Epidermal melanocyte (primary cell): ENCODE results near the gene CACNG4.

Experiments
- DNase-seq: peaks from one replicate; pipeline ENCODE4 v3.0.0; 2011; ENCODE audit warnings: low spot score; ENCODE audit not compliant: insufficient read length

The CACNG4 gene

DNA sequence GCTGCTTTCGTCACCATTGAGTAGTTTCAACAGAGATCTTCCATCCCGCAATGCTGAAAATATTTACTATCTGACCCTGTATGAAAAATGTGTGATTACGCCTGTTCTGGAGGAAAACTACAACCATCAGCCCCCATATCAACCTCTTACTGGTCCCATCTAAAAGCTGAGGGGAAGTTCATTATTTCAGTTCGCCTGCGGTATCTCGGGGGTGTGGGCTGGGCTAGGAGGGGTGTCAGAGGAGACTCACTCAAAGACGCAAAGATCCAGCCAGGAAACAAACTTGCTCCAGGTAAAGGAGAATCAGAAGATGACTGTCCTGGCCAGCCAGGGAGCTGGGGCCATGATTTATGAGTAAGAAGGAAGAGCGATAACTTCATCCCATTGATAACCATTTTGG lies 93.5 kb downstream of the CACNG4 start:
- no peak for DNase-seq

DNA sequence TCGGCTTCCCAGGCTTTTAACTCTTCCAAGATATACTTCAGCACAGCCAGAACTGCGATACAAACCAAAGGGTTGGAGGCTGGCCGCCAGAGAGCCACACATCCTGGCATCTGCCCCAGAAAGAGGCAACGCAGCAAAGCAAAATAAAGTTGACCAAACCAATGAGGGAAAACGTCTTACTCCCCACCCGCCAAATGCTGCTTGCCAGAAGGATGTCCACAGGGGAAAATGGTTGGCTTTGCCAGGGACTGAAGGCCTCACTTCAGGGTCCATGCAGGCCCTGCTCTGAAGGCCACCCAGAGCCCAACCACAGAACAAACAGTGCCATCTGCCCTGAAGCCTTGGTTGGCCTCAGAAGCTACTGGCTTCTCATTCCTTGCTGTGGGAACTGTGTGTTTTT lies 94.9 kb downstream of the CACNG4 start:
- no peak for DNase-seq

GRCh38 chr17:67063141-67063540 lies 98.6 kb downstream of the CACNG4 start:
- DNase-seq = no peak

DNA sequence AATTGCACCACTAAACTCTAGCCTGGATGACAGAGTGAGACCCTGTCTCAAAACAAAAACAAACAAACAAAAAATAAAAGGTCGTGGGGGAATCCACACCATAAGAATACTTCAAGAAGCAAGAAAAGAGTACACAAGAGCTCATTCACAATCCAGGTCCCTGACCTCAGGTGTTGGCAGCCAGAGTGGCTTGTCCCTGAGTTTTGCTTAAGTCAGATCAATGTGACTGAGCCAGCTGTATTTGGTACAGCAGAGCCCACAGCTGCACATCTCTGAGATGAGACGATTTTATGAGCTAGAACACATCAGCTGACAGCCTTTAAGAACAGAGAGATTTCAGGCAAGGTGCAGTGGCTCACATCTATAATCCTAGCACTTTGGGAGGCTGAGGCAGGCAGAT lies 102.2 kb downstream of the CACNG4 start:
- no peak for DNase-seq

- no peak for DNase-seq
Observed at GRCh38 chr17:67067571-67068482, 103.3 kb downstream of the CACNG4 start.

DNA sequence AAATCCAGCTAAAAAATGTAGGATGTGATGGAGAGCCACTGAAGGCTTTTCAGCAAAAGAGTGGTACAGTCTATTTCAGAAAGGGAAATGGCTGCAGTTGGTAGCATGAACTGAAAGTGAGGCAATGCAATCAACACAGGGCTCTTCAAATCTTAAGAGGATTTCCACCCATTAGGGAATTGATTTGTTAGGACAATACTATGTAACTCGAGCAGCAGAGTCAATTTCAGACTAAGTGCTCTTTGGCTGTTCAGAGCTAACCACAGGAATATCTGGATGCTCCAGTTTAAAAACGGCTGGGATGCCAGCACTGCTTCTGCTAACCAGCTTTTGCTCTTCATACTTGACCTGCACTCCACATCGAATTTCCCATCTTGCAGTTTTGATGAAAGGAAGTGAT lies 104.5 kb downstream of the CACNG4 start:
- no peak for DNase-seq

GRCh38 chr17:67069603-67070136 lies 105.2 kb downstream of the CACNG4 start:
- no peak for DNase-seq

DNA sequence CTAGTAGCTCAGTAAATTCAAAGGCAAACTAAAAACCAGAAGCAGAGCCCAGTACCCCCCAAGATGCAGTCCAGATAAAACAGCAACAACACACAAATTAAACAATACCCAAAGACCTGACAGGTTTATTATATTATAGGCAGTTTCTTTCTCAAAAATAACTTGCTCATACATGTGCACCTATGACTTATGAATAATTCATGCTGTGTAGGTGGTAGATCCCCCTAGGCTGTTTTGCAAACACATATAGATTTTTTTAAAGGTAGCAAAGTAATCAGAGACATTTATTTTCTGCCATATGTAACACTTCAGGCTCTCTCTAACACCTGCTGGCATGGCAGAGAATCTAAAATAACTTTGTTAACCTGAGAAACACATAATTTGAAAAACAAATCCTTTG lies 107.1 kb downstream of the CACNG4 start:
- DNase-seq = no peak

DNA sequence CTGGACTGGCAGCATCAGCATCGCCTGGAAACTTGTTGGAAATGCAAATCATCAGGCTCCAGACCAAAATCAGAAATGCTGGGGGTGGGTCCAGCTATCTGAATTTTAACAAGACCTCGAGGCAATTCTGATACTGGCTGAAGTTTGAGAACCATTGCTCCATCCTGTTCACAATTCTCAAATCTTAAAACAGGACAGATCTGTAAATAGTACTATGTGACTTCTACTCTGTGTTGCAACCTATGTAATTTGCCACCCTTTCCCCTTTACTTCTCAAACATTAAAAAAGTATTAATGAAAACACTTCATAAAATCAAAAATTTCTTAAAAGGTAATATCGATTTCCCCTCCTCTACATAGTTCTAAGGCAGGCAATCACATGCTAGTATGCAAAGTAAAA lies 108.4 kb downstream of the CACNG4 start:
- no peak for DNase-seq

GRCh38 chr17:67074781-67075180 lies 110.3 kb downstream of the CACNG4 start:
- no peak for DNase-seq

GRCh38 chr17:67076290-67076689 lies 111.8 kb downstream of the CACNG4 start:
- DNase-seq = no peak

DNA sequence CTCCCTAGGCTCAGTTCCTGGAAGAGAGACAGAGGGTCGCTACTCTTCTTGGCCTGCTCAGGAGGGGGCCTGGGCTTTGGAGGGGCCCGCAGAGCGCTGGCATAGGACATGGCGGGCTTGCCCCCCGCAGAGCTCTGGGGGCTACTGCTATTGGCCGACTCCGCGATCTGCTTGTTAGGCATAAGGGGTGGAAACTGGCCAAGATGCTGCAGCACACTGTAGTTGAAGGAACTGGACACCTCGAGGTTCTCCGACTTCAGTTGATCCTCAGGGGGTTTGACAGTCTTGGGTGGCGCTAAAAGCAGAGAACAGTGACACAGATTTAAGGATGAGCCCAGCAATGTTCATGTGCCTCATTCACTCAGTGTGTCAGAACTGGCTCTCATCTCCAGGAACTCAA lies 113.8 kb downstream of the CACNG4 start:
- DNase-seq = no peak

GRCh38 chr17:67079491-67079890 lies 115.0 kb downstream of the CACNG4 start:
- no peak for DNase-seq

- no peak for DNase-seq
Observed at GRCh38 chr17:67080804-67081203, 116.3 kb downstream of the CACNG4 start.

DNA sequence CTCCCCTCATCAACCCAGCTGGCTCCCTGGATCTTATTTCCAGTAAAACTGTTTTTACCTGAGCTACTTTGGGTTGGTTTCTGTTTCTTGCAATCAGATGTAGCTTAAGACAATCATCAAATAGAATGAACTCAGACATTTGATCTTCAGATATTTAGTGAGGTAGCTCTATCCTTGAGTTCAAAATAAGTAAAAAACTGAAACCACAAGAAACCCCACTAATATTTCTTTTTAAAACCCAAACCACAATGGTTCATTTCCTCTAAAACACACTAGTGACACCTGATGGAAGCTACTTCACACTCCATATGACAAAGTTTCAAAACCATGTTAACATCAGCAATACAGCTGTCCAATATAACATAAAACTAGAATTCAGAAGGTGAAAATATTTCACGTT lies 117.6 kb downstream of the CACNG4 start:
- no peak for DNase-seq
